Measurements from ENCODE around the gene CYB561A3. TPM values are rescaled to one million over a fixed set of nuclear protein-coding genes. Genes with fewer than 3 reads are reported as not detected.

CYB561A3 gene
- total and polyA plus RNA-seq, 2 of the 13 experiments (the other 11 are each of a cell fraction or from before 2014, with no cell fraction given), result 11.4 to 14.9 TPM

DNA sequence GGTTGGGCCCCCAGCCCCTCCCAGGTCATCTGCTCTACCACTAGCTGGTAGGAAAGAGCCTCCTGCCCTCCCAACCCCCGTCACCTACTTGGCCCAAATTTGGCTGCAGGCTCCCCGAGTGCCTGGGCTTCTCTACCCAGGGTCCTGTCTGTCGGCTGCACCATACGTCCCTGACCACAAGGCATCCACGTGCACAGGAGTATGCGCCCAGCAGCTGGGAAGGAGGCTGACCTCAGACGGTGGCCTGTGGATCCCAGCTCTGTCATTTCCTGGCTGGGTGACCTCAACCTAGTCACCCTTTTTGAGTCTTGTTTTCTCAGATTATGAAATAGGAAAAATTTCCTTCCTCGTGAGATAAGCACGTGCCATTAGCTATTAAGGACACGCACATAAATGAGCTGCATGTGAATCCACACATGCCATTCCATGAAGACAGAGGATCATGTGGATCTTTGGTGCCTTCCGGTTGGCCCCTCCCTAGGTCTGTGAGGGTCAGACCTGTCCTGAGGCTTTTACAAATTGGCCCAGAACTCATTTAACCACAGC lies 13.7 kb downstream of the CYB561A3 start:
- 91% methylated on average over 8 of the region's 11 CpGs for whole genome bisulfite sequencing (ENCODE audit: low lambda C conversion rate)
- no TSS peak for BruUV-seq (replicated peaks)
- no peak overlapping the region for H2AFZ ChIP-seq (ENCODE audit: low read length)
- H3K27ac ChIP-seq (ENCODE audit: extremely low read length, insufficient read depth, low read length), result peak overlapping the region; percentile 22
- peaks cover 31 to 45% of the 10 kb centered on the region in 2 experiments for H3K36me3 ChIP-seq (replicated peaks in 1 of 2; ENCODE audit: control insufficient read depth in 1 of 2, insufficient read depth in 2 of 2, low read length in 2 of 2)
- FAIRE-seq (no peak), DNase-seq (ENCODE audit: low spot score) (no peak), ATAC-seq (peak; percentile 23)
- H3K9me3 ChIP-seq (ENCODE audit: low read length), result no peaks in the 10 kb centered on the region
- no peak overlapping the region for H3K9ac ChIP-seq (ENCODE audit: insufficient read depth, low read depth, low read length)
- intact Hi-C loops (cut with micrococcal nuclease; ENCODE audit: unreplicated experiment), result no loop called here
- POLR2A ChIA-PET, result interaction anchor here (0.9 to 3.0 kb wide), 4 partner anchors 10 to 44 kb away, joined by 3 to 26 read pairs (median 4); partner anchors contain the start of genes CYB561A3, TMEM138 and TMEM216
- H3K79me2 ChIP-seq (ENCODE audit: insufficient read depth, low read length), result no peaks in the 10 kb centered on the region
- no peak overlapping the region for H3K4me2 ChIP-seq (ENCODE audit: low read depth, low read length)
- peaks cover 3% of the 10 kb centered on the region; the same call in 1 of the 2 replicates for H4K20me1 ChIP-seq (ENCODE audit: insufficient read depth, low read length)
- CTCF ChIA-PET (ENCODE audit: low intra/inter-chr PET ratio, low total read pairs), result no interaction called here
- no peak overlapping the region for H3K4me3 ChIP-seq (replicated peaks in 1 of 3; ENCODE audit: insufficient read depth in 1 of 3, low read depth in 2 of 3, low read length in 3 of 3)
- no peaks in the 10 kb centered on the region for H3K27me3 ChIP-seq (ENCODE audit: control insufficient read depth in 1 of 2, insufficient read depth in 2 of 2, low read length in 2 of 2)
- in situ Hi-C loops (cut with HindIII; ENCODE audit: extremely low pct_ligation_motif_present, low pct_unique_long_range_greater_than_20kb), result no loop called here
- no peaks in the 10 kb centered on the region for H3K4me1 ChIP-seq (ENCODE audit: insufficient read depth, low read length)
- TF ChIP-seq, protein P1, sequence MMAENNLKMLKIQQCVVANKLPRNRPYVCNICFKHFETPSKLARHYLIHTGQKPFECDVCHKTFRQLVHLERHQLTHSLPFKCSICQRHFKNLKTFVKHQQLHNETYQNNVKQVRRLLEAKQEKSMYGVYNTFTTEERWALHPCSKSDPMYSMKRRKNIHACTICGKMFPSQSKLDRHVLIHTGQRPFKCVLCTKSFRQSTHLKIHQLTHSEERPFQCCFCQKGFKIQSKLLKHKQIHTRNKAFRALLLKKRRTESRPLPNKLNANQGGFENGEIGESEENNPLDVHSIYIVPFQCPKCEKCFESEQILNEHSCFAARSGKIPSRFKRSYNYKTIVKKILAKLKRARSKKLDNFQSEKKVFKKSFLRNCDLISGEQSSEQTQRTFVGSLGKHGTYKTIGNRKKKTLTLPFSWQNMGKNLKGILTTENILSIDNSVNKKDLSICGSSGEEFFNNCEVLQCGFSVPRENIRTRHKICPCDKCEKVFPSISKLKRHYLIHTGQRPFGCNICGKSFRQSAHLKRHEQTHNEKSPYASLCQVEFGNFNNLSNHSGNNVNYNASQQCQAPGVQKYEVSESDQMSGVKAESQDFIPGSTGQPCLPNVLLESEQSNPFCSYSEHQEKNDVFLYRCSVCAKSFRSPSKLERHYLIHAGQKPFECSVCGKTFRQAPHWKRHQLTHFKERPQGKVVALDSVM (CRISPR knock-in tag; IDR thresholded peaks at IDR 0.05), result no peak
- TF ChIP-seq SRF (IDR thresholded peaks at IDR 0.05; ENCODE audit: low read depth, low read length) (no peak), RBM22 (optimal IDR thresholded peaks at IDR 0.05; ENCODE audit: low read length) (peak; percentile 80), POLR2AphosphoS5 (IDR thresholded peaks at IDR 0.05; ENCODE audit: low read depth, low read length) (0 out of 2 replicates have a peak, but pooled peaks have one; percentile 26), MIER3 (CRISPR knock-in tag; IDR thresholded peaks at IDR 0.05; ENCODE audit: borderline replicate concordance) (no peak), AGO2 (optimal IDR thresholded peaks at IDR 0.05; ENCODE audit: low read depth, low read length) (peak; percentile 62), PAF1 (CRISPR knock-in tag; IDR thresholded peaks at IDR 0.05) (0 out of 2 replicates have a peak, but pooled peaks have one; percentile 31), ZNF766 (CRISPR knock-in tag; IDR thresholded peaks at IDR 0.05; ENCODE audit: borderline replicate concordance) (no peak), GABPA (IDR thresholded peaks at IDR 0.05; ENCODE audit: low read depth, low read length) (no peak), GABPA (CRISPR knock-in tag; IDR thresholded peaks at IDR 0.05; ENCODE audit: low read depth) (peak; percentile 26; the same call in 1 of the 2 replicates), ZNF788 (CRISPR knock-in tag; IDR thresholded peaks at IDR 0.05; ENCODE audit: borderline replicate concordance) (no peak), TGIF2 (CRISPR knock-in tag; IDR thresholded peaks at IDR 0.05) (no peak), POLR2G (IDR thresholded peaks at IDR 0.05; ENCODE audit: low read depth, low read length) (peak; percentile 24), POLR2A (IDR thresholded peaks at IDR 0.05; ENCODE audit: insufficient read depth in 1 of 2, low read depth in 2 of 2, low read length in 2 of 2) (peak in 1 of 2 experiments; percentile 25; a peak in 1 of 4 replicates), ZBTB38 (CRISPR knock-in tag; IDR thresholded peaks at IDR 0.05) (0 out of 2 replicates have a peak, but pooled peaks have one; percentile 20)
- TF ChIP-seq, protein P2, sequence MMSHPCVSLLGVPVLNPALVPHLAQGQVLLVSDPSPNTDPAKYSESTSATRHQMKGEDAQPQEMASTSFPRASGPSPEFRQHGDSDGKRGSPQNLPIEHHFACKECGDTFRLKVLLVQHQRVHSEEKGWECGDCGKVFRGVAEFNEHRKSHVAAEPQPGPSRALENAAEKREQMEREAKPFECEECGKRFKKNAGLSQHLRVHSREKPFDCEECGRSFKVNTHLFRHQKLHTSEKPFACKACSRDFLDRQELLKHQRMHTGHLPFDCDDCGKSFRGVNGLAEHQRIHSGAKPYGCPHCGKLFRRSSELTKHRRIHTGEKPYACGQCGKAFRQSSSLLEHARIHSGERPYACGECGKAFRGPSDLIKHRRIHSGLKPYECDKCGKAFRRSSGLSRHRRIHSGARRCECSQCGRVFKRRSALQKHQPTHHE (CRISPR knock-in tag; IDR thresholded peaks at IDR 0.05; ENCODE audit: borderline replicate concordance), result no peak
- TF ChIP-seq, protein P3, sequence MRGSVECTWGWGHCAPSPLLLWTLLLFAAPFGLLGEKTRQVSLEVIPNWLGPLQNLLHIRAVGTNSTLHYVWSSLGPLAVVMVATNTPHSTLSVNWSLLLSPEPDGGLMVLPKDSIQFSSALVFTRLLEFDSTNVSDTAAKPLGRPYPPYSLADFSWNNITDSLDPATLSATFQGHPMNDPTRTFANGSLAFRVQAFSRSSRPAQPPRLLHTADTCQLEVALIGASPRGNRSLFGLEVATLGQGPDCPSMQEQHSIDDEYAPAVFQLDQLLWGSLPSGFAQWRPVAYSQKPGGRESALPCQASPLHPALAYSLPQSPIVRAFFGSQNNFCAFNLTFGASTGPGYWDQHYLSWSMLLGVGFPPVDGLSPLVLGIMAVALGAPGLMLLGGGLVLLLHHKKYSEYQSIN (CRISPR knock-in tag; IDR thresholded peaks at IDR 0.05; ENCODE audit: borderline replicate concordance), result no peak
- TF ChIP-seq, protein P4, sequence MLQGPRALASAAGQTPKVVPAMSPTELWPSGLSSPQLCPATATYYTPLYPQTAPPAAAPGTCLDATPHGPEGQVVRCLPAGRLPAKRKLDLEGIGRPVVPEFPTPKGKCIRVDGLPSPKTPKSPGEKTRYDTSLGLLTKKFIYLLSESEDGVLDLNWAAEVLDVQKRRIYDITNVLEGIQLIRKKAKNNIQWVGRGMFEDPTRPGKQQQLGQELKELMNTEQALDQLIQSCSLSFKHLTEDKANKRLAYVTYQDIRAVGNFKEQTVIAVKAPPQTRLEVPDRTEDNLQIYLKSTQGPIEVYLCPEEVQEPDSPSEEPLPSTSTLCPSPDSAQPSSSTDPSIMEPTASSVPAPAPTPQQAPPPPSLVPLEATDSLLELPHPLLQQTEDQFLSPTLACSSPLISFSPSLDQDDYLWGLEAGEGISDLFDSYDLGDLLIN (CRISPR knock-in tag; IDR thresholded peaks at IDR 0.05; ENCODE audit: borderline replicate concordance), result no peak

Measured in HepG2 (cell line).